Epithelial cell of esophagus (primary cell): Measurements from ENCODE around the gene RAB44.

Source experiments
- DNase-seq: peaks from one replicate; pipeline ENCODE4 v3.0.0; 2010; ENCODE audit warnings: low read depth
- H3K4me3 ChIP-seq: 2 replicates; pipeline ENCODE4 v1.5.1; 2011; ENCODE audit warnings: mild to moderate bottlenecking, low read length, control low read depth
- CTCF ChIP-seq: IDR thresholded peaks from 2 replicates; pipeline ENCODE4 v1.5.1; 2011; ENCODE audit warnings: low read depth, mild to moderate bottlenecking, low read length, control low read depth, inconsistent platforms; ENCODE audit not compliant: insufficient read depth; ENCODE audit errors: missing control alignments

The RAB44 gene

GRCh38 chr6:36677753-36678487 is 19.7 kb upstream of the RAB44 start:
- no peak for TF ChIP-seq CTCF
- peak overlapping the region; percentile 94 for H3K4me3 ChIP-seq
- DNase-seq: peak; percentile 49

DNA sequence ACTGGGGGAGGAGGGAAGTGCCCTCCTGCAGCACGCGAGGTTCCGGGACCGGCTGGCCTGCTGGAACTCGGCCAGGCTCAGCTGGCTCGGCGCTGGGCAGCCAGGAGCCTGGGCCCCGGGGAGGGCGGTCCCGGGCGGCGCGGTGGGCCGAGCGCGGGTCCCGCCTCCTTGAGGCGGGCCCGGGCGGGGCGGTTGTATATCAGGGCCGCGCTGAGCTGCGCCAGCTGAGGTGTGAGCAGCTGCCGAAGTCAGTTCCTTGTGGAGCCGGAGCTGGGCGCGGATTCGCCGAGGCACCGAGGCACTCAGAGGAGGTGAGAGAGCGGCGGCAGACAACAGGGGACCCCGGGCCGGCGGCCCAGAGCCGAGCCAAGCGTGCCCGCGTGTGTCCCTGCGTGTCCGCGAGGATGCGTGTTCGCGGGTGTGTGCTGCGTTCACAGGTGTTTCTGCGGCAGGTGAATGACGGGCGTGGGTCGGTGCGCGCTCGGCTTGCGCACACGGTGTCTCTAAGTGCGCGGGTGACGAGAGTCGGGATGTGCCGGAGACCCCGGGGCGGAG is 19.1 kb upstream of the RAB44 start, which contains the start of gene CDKN1A:
Gene CDKN1A, plus strand, starts transcription at position 227 of the 555 bp plus-strand sequence. CDS start 5,388 bp downstream, outside the sequence.
- H3K4me3 ChIP-seq: peak within 1 kb of the TSS; percentile 94
- TF ChIP-seq CTCF: no peak
- peak; percentile 91 for DNase-seq

DNA sequence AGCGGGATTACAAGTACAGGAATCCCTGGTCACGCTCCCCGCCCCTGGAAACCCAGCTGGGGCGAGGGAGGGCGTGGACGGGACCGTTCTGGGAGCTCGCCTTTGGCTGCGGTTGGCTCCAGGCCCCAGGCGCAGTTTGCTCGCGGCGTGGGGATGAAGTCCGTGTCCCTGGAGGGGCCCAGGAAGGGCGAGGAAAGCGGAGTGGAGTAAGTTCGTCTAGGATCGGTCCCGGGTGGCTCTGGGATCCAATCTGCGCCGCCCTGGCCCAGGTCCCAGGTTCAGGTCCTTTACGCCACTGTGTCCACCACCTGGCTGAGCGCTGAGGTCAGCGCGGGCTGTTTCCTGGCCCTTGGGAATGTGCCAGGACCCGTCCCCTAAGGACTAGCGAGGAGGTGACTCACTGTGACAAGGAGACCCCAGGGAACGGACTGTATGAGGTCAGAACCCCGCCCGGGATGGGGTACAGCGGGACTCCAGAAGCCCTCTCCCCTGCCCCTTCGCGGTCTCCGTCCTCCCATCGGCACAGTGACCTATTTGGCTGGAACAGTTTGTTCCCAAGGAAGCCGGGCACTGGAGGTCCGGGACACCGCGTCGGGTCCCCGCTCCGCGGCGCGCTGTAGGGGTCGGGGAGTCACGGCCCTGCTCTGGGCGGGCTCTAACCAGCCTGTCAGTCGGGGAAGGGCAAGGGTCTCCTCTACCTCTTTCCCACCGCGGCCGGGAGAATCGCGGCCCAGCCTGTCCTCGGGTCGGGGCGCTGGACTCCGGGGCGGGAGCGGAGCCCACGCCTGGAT is 18.4 kb upstream of the RAB44 start:
- DNase-seq: peak; percentile 39
- H3K4me3 ChIP-seq: peak overlapping the region; percentile 94
- TF ChIP-seq CTCF: no peak

DNA sequence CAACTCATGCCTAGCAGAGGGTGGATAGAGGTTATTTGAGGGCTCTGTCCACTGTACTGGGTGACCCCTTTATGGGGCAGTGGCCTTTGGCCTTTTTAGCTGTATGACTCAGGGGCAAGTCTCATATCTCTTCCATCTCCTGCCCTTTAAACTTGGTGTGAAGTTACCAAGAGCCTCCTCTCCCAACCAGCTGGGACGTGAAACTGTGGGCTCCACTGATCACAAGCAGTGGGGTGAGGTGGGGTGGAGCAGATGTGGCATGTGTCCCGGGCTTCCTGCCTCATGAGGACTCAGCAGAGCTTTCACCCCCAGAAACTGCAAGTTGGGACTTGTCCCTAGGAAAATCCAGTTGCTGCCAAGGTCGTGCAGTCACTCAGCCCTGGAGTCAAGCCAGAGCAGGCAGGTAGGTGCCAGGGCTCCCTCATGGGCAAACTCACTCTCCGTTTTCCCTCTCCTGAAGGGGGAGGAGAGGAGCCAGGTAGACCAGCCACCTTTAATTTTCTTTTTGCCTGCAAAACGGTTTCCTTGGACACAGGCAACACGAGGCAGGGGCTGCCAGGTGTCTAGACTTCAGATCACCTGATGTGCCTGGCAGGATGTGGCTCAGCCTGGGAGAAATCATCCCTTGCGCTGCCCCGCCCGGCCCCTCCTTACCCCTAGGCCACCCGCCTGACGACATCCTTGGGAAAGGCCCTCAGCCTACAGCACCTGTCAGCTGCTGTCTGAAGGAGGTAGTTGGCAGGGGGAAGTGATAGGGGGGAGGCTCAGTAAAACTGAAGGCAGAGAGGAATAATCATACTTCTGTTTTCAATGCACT is 15.1 kb upstream of the RAB44 start:
- TF ChIP-seq CTCF: no peak
- H3K4me3 ChIP-seq: peak overlapping the region; percentile 94

DNA sequence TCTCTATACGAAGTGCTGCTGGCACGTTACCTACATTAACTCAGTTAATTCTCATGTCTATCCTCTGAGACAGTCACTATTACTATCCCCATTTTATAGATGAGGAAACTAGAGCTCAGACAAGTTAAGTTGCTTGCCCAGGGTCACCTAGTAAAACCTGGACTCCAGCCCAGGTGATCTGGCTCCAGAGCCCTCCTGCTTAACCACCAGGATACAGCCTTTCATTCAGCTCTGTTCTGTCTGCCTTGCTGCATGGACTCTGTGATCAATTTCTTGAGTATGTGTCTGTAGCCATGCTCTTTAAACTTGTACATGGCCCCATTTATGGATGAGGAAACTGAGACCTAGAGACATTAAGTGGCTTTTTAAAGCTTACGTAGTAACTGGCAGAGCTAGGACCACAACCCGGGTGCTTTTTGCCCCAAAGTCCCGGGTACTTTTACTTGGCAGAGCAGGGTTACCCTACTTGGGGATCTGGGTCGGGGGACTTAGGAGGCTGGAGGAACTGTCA is 14.4 kb upstream of the RAB44 start:
- DNase-seq: no peak
- no peak for TF ChIP-seq CTCF
- no peak overlapping the region for H3K4me3 ChIP-seq

More for the DNA sequence above, 15.1 kb upstream of the RAB44 start:
- DNase-seq: peak; percentile 98

- DNase-seq: no peak
- H3K4me3 ChIP-seq: no peak overlapping the region
- TF ChIP-seq CTCF: no peak
These were observed 13.8 kb upstream of the RAB44 start for GRCh38 chr6:36683656-36684446.
